ENCODE measurements around the gene CLMN.
"Not testable (repeated sequence)": the region's sequence is repeated elsewhere in the genome, so short reads cannot be mapped to it uniquely, and the experiment has no call there.

Gene CLMN

DNA sequence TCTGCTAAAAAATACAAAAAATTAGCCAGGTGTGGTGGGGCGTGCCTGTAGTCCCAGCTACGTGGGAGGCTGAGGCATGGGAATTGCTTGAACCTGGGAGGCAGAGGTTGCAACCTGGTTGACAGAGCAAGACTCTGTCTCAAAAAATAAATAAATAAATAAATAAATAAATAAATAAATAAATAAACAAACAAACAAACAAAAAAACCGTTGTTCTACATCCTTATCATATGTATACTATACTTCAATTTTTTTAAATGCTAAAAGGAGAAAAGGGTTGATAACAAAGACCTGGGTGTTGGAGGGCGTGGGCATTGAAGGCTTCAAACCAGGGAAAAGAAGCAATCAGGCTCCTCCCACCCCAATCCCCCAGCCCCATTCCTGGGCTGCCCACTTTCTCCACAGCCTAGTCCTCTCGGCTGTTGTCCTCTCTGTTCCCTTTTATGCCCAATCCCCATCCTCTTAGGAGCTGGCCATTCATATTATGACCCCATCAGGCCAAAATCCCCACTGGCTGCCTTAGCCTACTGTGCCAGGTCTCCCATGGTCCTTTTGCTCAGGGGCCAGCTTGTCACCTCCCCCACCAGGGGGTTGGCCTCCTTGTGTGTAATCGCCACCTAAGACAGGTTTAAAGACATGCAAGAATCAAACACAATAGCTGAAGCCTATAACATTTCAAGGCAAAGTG is 30.2 kb downstream of the CLMN start:
- no peak for DNase-seq

DNA sequence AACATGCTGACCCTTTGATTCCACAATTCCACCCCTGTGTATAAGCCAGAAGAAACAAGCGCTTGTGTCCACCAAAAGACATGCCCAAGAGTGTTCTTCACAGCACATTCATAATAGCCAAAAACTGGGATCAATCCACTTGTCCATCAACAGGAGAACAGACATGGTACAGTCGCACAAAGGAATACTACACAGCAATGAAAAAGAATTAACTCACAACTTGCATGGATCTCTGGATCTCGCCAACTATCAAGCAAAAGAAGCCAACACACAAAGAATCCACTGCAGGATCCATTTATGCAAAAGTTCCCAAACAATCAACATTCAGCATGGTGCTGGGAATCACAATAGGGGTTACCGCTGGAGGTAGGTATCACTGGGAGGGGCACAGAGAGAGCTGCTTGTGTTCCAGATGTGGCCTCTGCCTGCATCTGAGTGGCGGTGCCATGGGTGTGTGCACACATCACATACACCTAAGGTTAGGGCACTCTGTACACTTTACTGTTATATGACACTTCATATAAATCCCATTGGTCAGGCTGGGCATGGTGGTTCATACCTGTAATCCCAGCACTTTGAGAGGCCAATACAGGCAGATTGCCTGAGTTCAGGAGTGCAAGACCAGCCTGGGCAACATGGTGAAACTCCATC is 30.9 kb downstream of the CLMN start:
- DNase-seq, result no peak

DNA sequence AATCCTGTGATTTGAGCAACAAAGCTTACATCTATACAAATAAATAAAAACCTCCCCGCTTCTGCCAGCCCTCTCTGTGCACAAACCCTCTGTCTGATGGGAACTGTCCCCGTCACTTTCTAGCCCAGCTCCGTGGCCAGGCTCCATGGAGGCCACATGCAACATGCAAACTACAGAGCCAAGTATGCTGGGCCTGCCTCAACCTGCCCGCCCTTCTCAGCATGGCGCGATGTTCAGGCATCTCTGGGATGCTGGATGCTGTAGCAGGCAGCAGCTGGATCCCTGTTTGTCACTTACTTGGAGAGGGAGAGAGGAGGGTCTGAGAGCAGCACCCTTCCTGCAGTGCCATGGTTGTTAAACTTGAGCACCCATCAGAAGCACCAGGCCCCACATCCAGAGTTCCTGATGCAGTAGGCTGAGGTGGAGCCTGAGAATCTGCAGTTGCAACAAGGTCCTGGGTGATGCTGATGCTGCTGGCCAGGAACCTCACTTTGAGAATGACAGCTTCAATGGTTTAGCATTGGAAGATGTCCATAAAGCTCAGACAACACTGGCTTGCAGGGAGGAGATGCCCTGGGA is 32.4 kb downstream of the CLMN start:
- DNase-seq, result no peak

DNA sequence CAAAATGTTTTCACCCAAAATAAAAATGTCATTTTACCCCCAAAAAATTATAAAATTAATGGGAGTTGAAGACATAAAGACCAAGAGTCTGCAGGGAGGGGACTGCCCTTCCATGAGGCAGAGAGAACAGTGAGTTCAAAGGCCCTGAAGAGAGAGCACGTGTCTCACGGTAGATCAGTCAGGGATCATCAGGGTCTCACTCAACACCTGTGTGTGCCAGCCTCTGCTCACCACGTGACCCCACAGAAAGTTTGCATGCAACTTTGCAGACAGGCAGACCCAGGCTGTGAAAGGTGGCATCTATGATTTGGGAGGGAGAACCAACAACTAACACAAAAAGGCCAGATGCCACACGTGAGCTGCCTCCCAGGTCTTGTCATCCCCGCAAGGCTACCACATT is 33.1 kb downstream of the CLMN start:
- no peak for DNase-seq

DNA sequence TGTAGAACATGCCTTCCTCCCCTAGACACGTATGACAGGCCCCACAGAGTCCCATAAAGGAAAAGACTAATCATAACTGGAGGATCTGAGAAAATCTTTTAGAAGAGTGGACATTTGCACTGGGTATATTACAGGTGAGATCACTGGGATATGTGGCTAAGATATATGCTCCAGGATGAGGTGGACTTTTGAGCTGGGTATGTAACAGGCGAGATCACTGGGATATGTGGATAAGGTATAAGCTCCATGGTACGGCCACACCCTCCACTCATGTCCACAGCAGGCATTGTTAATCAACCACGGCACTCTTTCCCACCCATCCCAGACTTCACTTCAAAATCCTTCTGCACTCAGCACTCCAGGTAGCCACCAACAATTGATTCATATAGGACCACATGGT is 34.1 kb downstream of the CLMN start:
- no peak for DNase-seq

DNA sequence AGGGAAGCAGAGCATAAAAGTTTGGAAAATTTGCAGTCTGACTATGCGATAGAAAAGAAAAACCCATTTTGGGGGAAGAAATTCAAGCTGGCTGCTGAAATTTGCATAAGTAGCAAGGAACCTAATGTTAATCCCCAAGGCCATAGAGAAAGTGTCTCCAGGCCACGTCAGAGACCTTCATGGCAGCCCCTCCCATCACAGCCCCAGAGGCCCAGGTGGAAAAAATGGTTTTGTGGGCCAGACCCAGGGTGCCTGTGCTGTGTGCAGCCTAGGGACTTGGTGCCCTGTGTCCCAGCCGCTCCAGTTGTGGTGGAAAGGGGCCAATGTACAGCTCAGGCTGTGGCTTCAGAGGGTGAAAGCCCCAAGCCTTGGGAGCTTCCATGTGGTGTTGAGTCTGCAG is 35.9 kb downstream of the CLMN start:
- DNase-seq, result not testable (repeated sequence)

DNA sequence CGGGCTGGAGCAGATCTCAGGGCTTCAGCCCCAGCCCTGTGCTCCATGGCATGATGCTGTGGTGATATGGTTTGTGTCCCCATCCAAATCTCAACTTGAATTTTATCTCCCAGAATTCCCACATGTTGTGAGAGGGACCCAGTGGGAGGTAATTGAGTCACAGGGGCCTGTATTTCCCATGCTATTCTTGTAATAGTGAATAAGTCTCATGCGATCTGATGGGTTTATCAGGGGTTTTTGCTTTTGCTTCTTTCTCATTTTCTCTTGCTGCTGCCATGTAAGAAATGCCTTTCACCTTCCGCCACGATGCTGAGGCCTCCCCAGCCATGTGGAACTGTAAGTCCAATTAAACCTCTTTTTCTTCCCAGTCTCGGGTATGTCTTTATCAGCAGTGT is 36.7 kb downstream of the CLMN start:
- not testable (repeated sequence) for DNase-seq

DNA sequence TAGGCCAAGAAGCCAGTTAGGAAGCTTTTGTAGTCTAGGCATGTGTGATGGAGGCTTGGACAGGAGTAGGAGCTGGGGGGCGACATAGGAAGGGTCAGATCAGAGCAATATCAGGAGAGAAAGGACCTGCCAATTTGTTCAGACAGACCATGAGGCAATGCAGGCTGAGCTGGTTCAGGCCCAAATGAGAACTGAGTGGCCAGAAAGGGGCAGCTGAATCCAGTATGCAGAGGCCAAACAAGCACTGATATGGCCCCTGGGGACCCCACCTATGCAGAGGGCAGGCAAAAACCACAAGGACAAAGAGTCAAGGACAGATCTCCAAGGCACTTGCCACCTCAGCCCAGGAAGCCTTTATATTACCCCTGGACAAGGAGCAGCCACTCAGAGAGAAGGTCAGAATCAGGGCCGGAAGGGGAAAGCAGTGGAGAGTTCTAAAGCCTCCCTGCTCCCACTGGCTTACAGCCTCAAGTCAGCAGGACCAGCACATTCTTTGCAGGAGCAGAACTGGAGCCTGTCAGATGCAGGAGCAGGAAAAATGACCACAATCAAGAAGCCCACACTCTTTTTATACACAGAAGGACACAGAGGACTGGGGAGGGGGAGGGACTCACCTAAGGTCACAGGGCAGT is 37.2 kb downstream of the CLMN start:
- DNase-seq, result no peak

DNA sequence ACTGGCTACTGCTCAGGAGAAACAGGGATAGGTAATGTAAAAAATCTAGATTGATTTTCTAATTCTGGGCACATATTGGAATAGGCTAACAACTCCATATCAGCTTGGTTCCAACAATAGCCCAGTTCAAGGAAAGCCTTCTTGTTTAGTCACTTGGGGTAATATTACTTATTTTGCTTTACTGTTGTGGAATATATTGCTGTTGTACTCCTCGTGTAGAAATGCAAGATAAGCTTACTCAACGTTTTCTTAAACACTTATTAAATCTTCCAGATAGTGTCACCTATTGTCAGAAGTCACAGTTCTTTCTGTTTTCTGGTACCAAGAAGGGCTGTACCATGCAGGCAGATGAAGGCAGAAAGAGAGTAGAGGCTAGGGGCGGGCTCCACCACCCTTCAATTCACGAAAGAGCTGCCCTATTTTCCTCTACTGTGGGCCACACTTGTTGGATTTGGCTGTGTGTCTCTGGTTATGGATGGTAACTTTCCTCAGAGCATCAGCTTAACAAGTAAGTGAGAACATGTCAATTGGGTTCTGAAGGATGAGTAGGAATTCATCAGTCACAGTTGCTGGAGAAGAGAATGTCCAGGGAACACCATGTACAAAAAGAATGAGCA is 38.0 kb downstream of the CLMN start:
- no peak for DNase-seq

DNA sequence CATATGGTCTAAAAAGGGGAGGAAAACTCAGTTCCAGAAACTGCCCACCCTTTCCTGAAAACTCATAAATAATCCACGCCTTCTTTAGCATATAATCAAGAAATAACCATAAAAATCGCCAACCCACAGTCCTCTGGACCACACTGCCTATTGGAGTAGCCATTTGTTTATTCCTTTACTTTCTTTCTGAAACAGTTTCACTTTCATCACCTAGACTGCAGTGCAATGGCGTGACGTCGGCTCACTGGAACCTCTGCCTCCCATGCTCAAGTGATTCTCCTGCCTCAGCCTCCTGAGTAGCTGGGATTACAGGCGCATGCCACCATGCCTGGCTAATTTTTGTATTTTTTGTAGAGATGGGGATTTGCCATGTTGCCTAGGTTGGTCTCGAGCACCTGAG is 44.2 kb downstream of the CLMN start:
- DNase-seq, result no peak

DNA sequence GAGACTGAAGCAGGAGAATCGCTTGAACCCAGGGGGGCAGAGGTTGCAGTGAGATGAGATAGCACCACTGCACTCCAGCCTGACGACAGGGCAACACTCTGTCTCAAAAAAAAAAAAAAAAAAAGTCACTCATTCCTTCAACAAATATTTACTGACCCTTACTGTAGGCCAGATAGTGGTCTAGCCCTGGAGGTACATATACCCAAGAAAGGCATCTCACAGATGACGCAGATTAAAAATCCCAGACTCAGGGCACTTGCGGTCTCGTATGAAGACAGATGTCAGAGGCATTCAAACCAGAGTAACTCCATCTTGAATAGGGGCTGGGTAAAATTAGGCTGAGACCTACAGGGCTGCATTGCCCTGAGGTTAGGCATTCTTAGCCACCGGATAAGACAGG is 44.8 kb downstream of the CLMN start:
- DNase-seq, result no peak

DNA sequence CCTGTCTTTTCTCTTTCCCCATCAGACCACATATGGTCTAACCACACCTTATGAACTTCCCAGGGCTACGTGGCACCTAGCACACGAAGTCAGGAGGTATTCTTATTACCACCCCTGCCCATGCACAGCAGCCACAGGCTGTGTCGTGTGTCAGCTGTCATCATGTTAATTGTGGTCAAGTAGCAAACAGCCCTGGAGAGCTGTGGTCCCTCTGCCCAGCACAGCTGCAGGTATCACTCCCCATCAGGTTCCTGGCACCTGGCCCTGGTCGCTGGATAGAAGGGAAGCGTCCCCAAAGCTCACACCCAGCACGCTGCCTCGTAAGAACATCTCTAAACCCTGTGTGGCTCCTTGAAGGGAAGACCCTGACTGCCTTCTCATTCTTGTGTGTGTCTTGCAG is 45.4 kb downstream of the CLMN start:
- no peak for DNase-seq

DNA sequence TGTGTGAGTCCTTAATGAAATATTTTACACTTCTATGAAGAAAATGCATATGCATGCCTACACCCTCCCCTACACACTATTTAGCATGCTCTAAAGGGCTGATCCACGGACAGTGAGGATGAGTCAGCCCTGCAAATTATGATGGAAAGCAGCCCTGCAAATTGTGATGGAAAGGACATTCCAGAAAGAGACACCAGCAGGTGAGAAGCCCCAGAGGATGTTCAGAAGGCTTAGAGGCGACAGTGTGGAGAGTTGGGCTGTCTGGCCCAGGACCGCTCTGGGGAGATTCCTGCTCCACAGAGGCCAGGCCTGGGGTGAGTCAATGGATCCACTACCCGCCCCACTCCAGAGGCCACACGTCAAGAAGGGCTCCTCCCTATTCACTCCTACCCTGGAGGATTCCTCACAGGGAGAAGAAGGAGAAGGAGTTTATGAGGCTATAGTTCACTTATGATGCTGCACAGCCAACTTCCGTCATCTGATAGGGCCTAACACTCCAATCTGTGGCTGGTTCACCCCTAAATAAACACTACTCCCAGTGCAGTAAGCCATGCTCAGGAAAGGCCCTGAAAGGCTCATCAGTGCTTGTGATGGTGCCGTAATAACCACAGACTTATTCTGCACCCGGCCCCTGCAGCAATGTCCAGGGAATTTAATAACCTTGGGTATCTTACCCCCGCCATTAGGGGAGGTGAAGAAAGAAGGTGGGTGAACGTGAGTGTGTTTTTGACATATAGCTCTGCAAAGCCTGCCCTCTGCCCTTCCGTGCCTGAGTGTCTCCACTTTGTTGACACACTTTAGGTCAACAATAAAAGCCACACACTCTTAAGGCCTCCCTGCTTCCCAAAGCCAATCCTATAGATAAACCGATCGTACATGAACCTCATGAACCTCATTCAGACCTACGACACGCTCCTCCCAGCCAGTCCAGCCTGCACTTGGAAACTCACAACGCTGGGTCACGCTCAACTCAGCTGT is 46.4 kb downstream of the CLMN start:
- no peak for DNase-seq

DNA sequence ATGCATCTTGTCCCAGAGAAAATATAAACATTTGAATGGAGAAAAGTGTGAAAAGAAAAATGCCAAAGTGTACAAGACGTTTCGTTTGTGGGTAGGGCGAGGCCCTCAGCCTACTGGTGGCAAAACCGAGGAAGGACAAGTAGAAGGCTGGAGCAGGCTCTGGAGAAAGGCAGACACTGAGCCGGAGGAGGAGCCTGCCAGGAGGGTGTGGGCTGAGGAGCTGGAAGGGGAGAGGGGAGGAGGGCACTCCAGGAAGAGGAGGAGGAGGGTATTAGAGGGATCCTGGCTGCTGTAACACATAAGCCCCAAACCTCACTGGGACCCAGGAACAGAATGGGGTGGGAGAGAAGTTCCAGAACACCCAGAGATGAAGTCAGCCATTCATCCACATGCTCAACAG is 47.7 kb downstream of the CLMN start:
- DNase-seq, result no peak

DNA sequence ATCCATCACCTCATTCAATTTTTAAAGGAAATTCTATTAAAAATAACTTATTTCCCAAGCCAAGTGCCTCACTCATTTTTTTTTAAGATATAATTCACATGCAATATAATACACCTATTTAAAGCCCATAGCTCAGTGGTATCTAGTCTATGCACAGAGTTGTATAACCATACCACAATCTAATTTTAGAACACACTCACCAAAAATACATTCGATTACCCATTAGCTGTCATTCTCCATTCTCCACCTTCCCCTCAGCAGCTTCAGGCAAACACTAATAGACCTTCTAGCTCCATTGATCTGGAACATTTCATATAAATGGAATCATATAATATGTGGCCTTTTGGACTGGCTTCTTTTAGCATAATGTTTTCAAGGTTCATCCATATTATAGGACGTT is 49.5 kb downstream of the CLMN start:
- DNase-seq, result no peak

DNA sequence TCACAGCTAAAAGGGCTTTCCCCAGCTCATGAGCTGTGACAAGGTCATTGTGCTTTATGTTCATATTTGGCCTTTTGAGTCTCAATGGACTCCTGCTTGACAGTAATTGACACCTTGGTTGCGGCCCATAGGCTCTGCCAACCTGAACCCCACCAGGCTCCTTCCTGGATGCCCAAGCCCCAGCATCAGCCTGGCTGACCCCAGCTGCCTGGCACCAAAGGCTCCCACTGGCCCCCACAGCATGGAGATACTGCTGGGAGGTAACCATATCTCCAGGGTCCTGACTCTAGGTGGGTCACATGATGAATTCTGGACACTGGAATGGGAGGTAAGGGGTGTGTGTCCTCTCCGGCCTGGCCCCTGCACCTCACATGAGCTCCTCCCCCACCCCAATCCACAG is 50.2 kb downstream of the CLMN start:
- no peak for DNase-seq

DNA sequence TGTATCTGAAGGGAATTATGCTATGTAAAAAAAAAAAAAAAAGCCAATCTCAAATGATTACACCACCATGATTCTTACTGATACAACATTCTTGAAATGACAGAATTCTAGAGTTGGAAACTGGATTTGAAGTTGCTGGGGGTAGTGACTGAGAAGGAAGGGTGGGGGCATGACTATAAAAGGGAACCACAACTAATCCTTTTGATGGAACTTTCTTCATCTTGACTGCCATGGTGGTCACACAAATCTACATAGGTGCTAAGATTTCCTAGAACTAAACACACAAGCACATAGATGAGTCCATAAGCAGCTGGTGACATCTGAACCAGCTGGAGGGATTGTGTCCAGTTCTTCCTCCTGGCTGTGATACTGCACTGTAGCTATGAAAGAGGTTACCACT is 51.4 kb downstream of the CLMN start:
- no peak for DNase-seq

DNA sequence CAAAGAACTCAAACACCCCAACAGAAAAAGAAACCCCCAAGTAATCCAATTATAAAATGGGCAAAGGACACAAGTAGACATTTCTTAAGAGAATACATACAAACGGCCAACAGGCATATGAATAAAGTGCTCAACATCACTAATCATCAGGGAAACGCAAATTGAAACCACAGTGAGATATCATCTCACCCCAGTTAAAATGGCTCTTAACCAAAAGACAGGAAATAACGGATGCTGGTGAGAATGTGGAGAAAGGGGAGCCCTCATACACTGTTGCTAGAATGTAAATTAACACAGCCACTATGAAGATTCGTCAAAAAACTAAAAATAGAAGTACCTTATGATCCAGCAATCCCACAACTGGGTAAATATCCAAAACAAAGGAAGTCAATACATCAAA is 52.4 kb downstream of the CLMN start:
- no peak for DNase-seq

DNA sequence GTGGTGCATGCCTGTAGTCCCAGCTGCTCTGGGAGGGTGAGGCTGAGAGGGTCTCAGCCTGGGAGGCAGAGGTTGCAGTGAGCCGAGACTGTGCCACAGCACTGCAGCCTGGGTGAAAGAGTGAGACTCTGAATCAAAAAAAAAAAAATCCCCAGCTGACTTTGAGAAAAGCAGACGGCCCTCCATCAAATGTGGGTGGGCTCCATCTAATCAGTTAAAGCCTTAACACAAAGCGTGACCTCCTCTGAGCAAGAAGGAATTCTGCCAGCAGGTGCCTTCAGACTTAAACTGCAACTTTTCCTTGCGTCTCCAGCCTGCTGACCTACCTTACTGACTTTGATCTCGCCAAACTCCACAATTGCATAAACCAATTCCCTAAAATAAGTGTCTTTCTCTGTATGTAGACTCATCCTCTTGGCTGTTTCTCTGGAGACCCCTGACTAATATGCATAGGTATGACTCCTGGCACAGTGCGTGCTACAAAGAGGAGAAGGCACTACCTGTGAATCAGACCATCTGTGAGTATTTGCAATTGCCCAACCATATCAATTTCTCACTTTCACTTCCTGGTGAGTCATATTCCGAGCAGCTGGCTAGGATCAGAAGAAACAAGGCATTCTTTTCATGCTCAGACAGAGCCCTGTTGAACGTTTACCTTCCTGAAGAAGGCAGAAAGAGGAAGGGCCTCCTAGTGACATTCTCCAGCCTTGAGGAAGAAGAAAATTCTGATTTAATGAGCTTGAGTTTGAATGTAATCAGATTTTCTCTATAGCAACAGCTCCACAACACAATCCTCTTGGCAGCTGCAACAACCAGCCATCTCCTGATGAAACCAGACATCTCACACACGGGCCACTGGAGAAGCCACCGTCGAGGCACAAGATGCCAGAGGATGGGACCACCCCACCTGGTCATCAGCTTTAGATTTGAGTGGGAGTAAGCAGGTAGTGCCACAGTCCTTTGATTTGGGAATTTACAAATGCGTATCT is 54.3 kb downstream of the CLMN start:
- peak in 1 of 51 donors; percentile 41 for DNase-seq
